HepG2 (cell line): ENCODE data around the gene TSHZ1. TPM values are rescaled to one million over a fixed set of nuclear protein-coding genes. Genes with fewer than 3 reads are reported as not detected.

Experiments
- ATAC-seq: fragments of 200-7000 bp; cut with Tn5 transposase; 3 replicates; pipeline ENCODE4 v1.9.1; 2020; ENCODE audit warnings: mild to moderate bottlenecking, moderate library complexity
- BruUV-seq: library from RNA; stranded (reverse); fragments of 400-500 nt; replicated peaks from 2 replicates; lab custom pipeline; 2021; lab: Mats Ljungman, UMichigan
- CTCF ChIA-PET: fragments of 300-600 bp; formaldehyde crosslinking; extraction: SDS; loops from one replicate; lab custom pipeline; 2021; ENCODE audit warnings: low total read pairs, inconsistent platforms, low intra/inter-chr PET ratio; lab: Yijun Ruan, JAX
- POLR2A ChIA-PET: fragments of 350-600 bp; sonication (Branson Sonifier 250); formaldehyde crosslinking; loops from one replicate; lab custom pipeline; 2020; ENCODE audit warnings: antibody characterized with exemption, inconsistent platforms; lab: Yijun Ruan, JAX
- DNase-seq: peaks from one replicate; pipeline ENCODE4 v3.0.0-alpha.2; 2015; ENCODE audit warnings: low spot score
- FAIRE-seq: peaks from 3 replicates; lab custom pipeline; 2011; peaks lifted over from hg19 to GRCh38; lab: Jason Lieb, UNC
- H2AFZ ChIP-seq: one replicate; pipeline ENCODE4 v1.6.1; 2011; ENCODE audit warnings: low read length, inconsistent platforms
- H3K27ac ChIP-seq: fragments of 300-600 bp; 3 replicates; pipeline ENCODE4 v1.8.0; 2011; ENCODE audit warnings: mixed run types, mild to moderate bottlenecking, mixed read lengths, low read length, inconsistent platforms; ENCODE audit not compliant: insufficient read depth; ENCODE audit errors: extremely low read length
- H3K27me3 ChIP-seq, 2 experiments: fragments of 200-600 bp in 1 of 2; 2 replicates in 1 of 2; 3 replicates in 1 of 2; pipeline versions ENCODE4 v1.6.0 to v1.8.0; 2011; ENCODE audit warnings: low read length in 2 of 2, mild to moderate bottlenecking in 2 of 2, moderate library complexity in 2 of 2, inconsistent platforms in 1 of 2; ENCODE audit not compliant: insufficient read depth in 2 of 2, control insufficient read depth in 1 of 2
- H3K36me3 ChIP-seq, 2 experiments: fragments of 200-600 bp in 1 of 2; replicated peaks in 1 of 2; 2 replicates in 1 of 2; 3 replicates in 1 of 2; pipeline versions ENCODE4 v1.5.1 to v1.8.0; 2011; ENCODE audit warnings: low read length in 2 of 2, inconsistent platforms in 1 of 2; ENCODE audit not compliant: insufficient read depth in 2 of 2, control insufficient read depth in 1 of 2
- H3K4me1 ChIP-seq: 2 replicates; pipeline ENCODE4 v1.5.1; 2012; ENCODE audit warnings: low read length, inconsistent platforms; ENCODE audit not compliant: insufficient read depth
- H3K4me2 ChIP-seq: 2 replicates; pipeline ENCODE4 v1.6.0; 2011; ENCODE audit warnings: low read depth, low read length, inconsistent platforms
- H3K4me3 ChIP-seq, 3 experiments: fragments of 200-600 bp in 1 of 3; sonication (generic), shearing (Covaris generic) in 1 of 3; replicated peaks in 1 of 3; 2 replicates each; pipeline ENCODE4 v1.5.1; 2011 to 2016; ENCODE audit warnings: low read length in 3 of 3, inconsistent platforms in 2 of 3, low read depth in 2 of 3, mild to moderate bottlenecking in 2 of 3, control low read depth in 1 of 3, mixed read lengths in 1 of 3; ENCODE audit not compliant: insufficient read depth in 1 of 3
- H3K79me2 ChIP-seq: one replicate; pipeline ENCODE4 v1.6.1; 2011; ENCODE audit warnings: low read length, inconsistent platforms; ENCODE audit not compliant: insufficient read depth
- H3K9ac ChIP-seq: 2 replicates; pipeline ENCODE4 v1.6.0; 2011; ENCODE audit warnings: mild to moderate bottlenecking, low read depth, low read length, inconsistent platforms; ENCODE audit not compliant: insufficient read depth
- H3K9me3 ChIP-seq: 2 replicates; pipeline ENCODE4 v1.5.1; 2012; ENCODE audit warnings: mild to moderate bottlenecking, low read length
- H4K20me1 ChIP-seq: 2 replicates; pipeline ENCODE4 v1.6.0; 2011; ENCODE audit warnings: inconsistent platforms, mild to moderate bottlenecking, low read length, moderate library complexity; ENCODE audit not compliant: insufficient read depth
- CBX2 ChIP-seq, 2 experiments: fragments of 200-600 bp in 1 of 2; sonication (generic); formaldehyde crosslinking in 1 of 2; IDR thresholded peaks; 2 replicates each; pipeline versions ENCODE4 v1.7.0 to v1.8.1; 2018 to 2022; ENCODE audit warnings: low read depth in 2 of 2, low read length in 1 of 2, mild to moderate bottlenecking in 1 of 2, missing genetic modification reagents in 1 of 2
- CEBPB ChIP-seq: IDR thresholded peaks from 2 replicates; pipeline ENCODE4 v1.6.1; 2011; ENCODE audit warnings: low read depth, low read length, improper control_type of control experiment, borderline replicate concordance
- GABPA ChIP-seq, 2 experiments: IDR thresholded peaks; 2 replicates each; pipeline ENCODE4 v1.6.1; 2011 to 2016; ENCODE audit warnings: low read depth in 2 of 2, low read length in 1 of 2, missing biosample characterization in 1 of 2, missing genetic modification characterization in 1 of 2
- GPN1 ChIP-seq: sonication (generic); formaldehyde crosslinking; IDR thresholded peaks from 2 replicates; pipeline ENCODE4 v1.5.1; 2020; ENCODE audit warnings: missing genetic modification reagents, borderline replicate concordance
- HCFC1 ChIP-seq: fragments of 150-350 bp; IDR thresholded peaks from 2 replicates; pipeline ENCODE4 v1.6.1; 2014; ENCODE audit warnings: low read depth, low read length
- PAF1 ChIP-seq: IDR thresholded peaks from 2 replicates; pipeline ENCODE4 v1.6.1; 2016; ENCODE audit warnings: missing genetic modification reagents, missing compliant biosample characterization
- RXRB ChIP-seq: IDR thresholded peaks from 2 replicates; pipeline ENCODE4 v1.6.1; 2016; ENCODE audit warnings: borderline replicate concordance, missing genetic modification reagents, missing compliant biosample characterization
- SP4 ChIP-seq: sonication (generic); formaldehyde crosslinking; IDR thresholded peaks from 2 replicates; pipeline ENCODE4 v1.8.1; 2023; ENCODE audit warnings: mild to moderate bottlenecking, missing genetic modification reagents
- ZBTB38 ChIP-seq: sonication (generic); formaldehyde crosslinking; IDR thresholded peaks from 2 replicates; pipeline ENCODE4 v1.5.1; 2020; ENCODE audit warnings: mild to moderate bottlenecking, missing genetic modification reagents
- ZNF367 ChIP-seq: sonication (generic); formaldehyde crosslinking; IDR thresholded peaks from 2 replicates; pipeline ENCODE4 v1.4.0; 2020; ENCODE audit warnings: missing genetic modification reagents, borderline replicate concordance
- ZNF674 ChIP-seq: sonication (generic); formaldehyde crosslinking; IDR thresholded peaks from 2 replicates; pipeline ENCODE4 v1.5.0; 2020; ENCODE audit warnings: low read depth, mild to moderate bottlenecking, missing genetic modification reagents
- ZNF768 ChIP-seq: sonication (generic); formaldehyde crosslinking; IDR thresholded peaks from 2 replicates; pipeline ENCODE4 v1.4.0; 2020; ENCODE audit warnings: missing genetic modification reagents
- WGBS: methylation state at CpG from one replicate; pipeline ENCODE4 v1.1.6; 2017; ENCODE audit warnings: low lambda C conversion rate; 5-methylcytosine and 5-hydroxymethylcytosine counted together
- in situ Hi-C: cut with HindIII; loops from 2 replicates; pipeline ENCODE4 v1.10.0; 2017; ENCODE audit warnings: low pct_unique_long_range_greater_than_20kb; ENCODE audit not compliant: extremely low pct_ligation_motif_present
- intact Hi-C: fragments of 100-400 bp; cut with micrococcal nuclease; formaldehyde crosslinking; loops from one replicate; pipeline ENCODE4 v1.10.0; 2022; ENCODE audit not compliant: unreplicated experiment
- polyA plus RNA-seq, 8 experiments: library from polyadenylated mRNA; depleted of rRNA in 3 of 8; stranded (reverse) in 7 of 8; unstranded in 1 of 8; fragments of >200 nt; fragmentation: Illumina TruSeq in 4 of 8; extraction: Trizol in 4 of 8; gene quantifications; 2 replicates each; pipeline versions ENCODE4 v1.2.1 to v1.2.3, GENCODE V29; 2011 to 2016; ENCODE audit warnings: low read depth in 4 of 8, missing spikeins in 1 of 8, mixed read lengths in 1 of 8; ENCODE audit not compliant: insufficient read depth in 1 of 8
- total RNA-seq, 5 experiments: library from RNA; depleted of rRNA; stranded (reverse); fragments of >200 nt; fragmentation: Illumina TruSeq; extraction: Trizol; gene quantifications; 2 replicates each; pipeline ENCODE4 v1.2.3, GENCODE V29; 2016; ENCODE audit warnings: low read depth in 1 of 5
- TF ChIP-seq, protein P1 (sequence below): sonication (generic); formaldehyde crosslinking; IDR thresholded peaks from 2 replicates; pipeline ENCODE4 v1.5.0; 2020; ENCODE audit warnings: missing genetic modification reagents
- TF ChIP-seq, protein P2 (sequence below): sonication (generic); formaldehyde crosslinking; IDR thresholded peaks from 2 replicates; pipeline ENCODE4 v1.5.1; 2020; ENCODE audit warnings: mild to moderate bottlenecking, missing genetic modification reagents, moderate library complexity

Gene TSHZ1
- total and polyA plus RNA-seq, 2 of the 13 experiments (the other 11 are each of a cell fraction or from before 2014, with no cell fraction given): 2.5 to 2.7 TPM

DNA sequence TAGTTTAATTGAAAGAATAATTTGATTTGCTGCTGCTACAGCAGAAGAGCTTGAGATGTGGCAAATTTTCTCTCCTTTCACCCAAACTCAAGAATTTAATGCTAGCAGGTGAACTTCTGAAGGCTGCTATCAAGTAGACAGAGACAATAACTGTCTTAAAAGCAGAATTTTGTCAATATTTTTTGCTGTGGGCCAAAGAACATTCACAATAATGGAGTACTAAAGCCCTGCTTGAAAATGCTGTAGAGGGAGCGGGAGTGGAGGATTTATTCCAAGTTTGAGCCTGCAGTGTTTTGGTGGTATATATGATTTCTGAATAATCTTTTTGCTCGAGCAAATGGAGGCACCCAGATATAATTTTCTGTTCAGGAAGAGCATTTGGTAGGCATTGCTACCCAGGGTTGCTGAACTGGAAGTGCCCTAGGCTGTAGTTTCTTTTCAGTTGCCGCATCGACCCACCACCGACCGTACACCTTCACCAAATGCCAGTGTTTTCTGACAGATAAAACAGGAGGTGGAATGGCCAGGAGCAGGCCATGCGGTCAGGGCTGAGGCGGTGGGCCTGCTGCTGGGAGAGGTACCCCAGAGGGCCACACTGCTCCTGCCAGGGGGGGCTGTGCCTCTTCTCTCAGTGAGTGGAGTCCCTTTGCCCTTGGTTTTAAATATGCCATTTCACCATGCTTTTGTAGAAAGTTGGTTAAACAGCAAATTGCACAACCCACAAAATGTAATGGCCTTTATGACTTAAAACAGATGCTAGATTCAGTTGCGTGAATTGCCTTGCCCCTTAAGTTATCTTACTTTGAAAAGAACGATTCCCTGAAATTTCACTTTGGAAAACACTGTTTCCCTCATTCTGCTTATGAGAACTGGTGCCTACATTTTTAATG, 36.4 kb downstream of the TSHZ1 start:
- Histone ChIP-seq H3K9ac (peak overlapping the region; percentile 42), H2AFZ (no peak overlapping the region), H3K79me2 (peaks cover 5% of the 10 kb centered on the region), H4K20me1 (no peaks in the 10 kb centered on the region), H3K4me2 (peak overlapping the region; percentile 58), H3K27ac (no peak overlapping the region), H3K9me3 (no peaks in the 10 kb centered on the region), H3K4me3 (peak overlapping the region in 2 of 3 experiments; percentile 44 to 50; a peak in 2 of 6 replicates)
- POLR2A ChIA-PET: no interaction called here
- FAIRE-seq (no peak), DNase-seq (no peak)
- intact Hi-C loops: no loop called here
- WGBS: 90% methylated on average over 10 of the region's 10 CpGs
- TF ChIP-seq, protein P1, sequence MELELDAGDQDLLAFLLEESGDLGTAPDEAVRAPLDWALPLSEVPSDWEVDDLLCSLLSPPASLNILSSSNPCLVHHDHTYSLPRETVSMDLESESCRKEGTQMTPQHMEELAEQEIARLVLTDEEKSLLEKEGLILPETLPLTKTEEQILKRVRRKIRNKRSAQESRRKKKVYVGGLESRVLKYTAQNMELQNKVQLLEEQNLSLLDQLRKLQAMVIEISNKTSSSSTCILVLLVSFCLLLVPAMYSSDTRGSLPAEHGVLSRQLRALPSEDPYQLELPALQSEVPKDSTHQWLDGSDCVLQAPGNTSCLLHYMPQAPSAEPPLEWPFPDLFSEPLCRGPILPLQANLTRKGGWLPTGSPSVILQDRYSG: no peak
- TF ChIP-seq ZNF674 (CRISPR knock-in tag): no peak
- no peak for TF ChIP-seq SP4 (CRISPR knock-in tag)
- TF ChIP-seq HCFC1: no peak
- TF ChIP-seq PAF1 (CRISPR knock-in tag): no peak
- no peak for TF ChIP-seq ZNF367 (CRISPR knock-in tag)
- peak; percentile 54; the same call in 1 of the 2 replicates for TF ChIP-seq ZBTB38
- TF ChIP-seq CBX2 (IDR thresholded peaks at IDR 0.05; ENCODE audit: low read depth, low read length): no peak
- TF ChIP-seq CBX2 (CRISPR knock-in tag; IDR thresholded peaks at IDR 0.05; ENCODE audit: low read depth): no peak
- no peak for TF ChIP-seq RXRB
- no peak for TF ChIP-seq ZNF768
- TF ChIP-seq GPN1: no peak
- TF ChIP-seq CEBPB: peak; percentile 35; the same call in 1 of the 2 replicates
- TF ChIP-seq GABPA (IDR thresholded peaks at IDR 0.05; ENCODE audit: low read depth, low read length): no peak
- TF ChIP-seq GABPA (CRISPR knock-in tag; IDR thresholded peaks at IDR 0.05; ENCODE audit: low read depth): no peak
- TF ChIP-seq, protein P2, sequence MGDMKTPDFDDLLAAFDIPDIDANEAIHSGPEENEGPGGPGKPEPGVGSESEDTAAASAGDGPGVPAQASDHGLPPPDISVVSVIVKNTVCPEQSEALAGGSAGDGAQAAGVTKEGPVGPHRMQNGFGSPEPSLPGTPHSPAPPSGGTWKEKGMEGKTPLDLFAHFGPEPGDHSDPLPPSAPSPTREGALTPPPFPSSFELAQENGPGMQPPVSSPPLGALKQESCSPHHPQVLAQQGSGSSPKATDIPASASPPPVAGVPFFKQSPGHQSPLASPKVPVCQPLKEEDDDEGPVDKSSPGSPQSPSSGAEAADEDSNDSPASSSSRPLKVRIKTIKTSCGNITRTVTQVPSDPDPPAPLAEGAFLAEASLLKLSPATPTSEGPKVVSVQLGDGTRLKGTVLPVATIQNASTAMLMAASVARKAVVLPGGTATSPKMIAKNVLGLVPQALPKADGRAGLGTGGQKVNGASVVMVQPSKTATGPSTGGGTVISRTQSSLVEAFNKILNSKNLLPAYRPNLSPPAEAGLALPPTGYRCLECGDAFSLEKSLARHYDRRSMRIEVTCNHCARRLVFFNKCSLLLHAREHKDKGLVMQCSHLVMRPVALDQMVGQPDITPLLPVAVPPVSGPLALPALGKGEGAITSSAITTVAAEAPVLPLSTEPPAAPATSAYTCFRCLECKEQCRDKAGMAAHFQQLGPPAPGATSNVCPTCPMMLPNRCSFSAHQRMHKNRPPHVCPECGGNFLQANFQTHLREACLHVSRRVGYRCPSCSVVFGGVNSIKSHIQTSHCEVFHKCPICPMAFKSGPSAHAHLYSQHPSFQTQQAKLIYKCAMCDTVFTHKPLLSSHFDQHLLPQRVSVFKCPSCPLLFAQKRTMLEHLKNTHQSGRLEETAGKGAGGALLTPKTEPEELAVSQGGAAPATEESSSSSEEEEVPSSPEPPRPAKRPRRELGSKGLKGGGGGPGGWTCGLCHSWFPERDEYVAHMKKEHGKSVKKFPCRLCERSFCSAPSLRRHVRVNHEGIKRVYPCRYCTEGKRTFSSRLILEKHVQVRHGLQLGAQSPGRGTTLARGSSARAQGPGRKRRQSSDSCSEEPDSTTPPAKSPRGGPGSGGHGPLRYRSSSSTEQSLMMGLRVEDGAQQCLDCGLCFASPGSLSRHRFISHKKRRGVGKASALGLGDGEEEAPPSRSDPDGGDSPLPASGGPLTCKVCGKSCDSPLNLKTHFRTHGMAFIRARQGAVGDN (CRISPR knock-in tag): peak; percentile 22; the same call in 1 of the 2 replicates
- TF ChIP-seq, all 625 proteins: peak for 3
- CTCF ChIA-PET: no interaction called here
- Histone ChIP-seq H3K4me1 (peaks cover 18% of the 10 kb centered on the region), H3K36me3 (no peaks in the 10 kb centered on the region), H3K27me3 (no peaks in the 10 kb centered on the region)
- BruUV-seq: no TSS peak
- in situ Hi-C loops: no loop called here
- ATAC-seq: peak; percentile 22; the same call in 1 of the 3 replicates
